Epidermal melanocyte (primary cell): ENCODE results near the gene TNFSF12.

Source experiments
- DNase-seq: peaks from one replicate; pipeline ENCODE4 v3.0.0; 2011; ENCODE audit warnings: low spot score; ENCODE audit not compliant: insufficient read length

TNFSF12 gene

GRCh38 chr17:7541074-7541621, 7.7 kb upstream of the TNFSF12 start:
- DNase-seq, result no peak

GRCh38 chr17:7544911-7545310, 3.9 kb upstream of the TNFSF12 start:
- DNase-seq, result no peak

GRCh38 chr17:7549401-7550055, 670 bp downstream of the TNFSF12 start:
- no peak for DNase-seq

- DNase-seq, result no peak
Observed at GRCh38 chr17:7550344-7550743, 1.5 kb downstream of the TNFSF12 start.

GRCh38 chr17:7551396-7551795, 2.5 kb downstream of the TNFSF12 start:
- no peak for DNase-seq

GRCh38 chr17:7552621-7553051, 3.8 kb downstream of the TNFSF12 start:
- peak; percentile 54 for DNase-seq

- DNase-seq, result no peak
Observed at GRCh38 chr17:7553356-7553755, 4.5 kb downstream of the TNFSF12 start.

GRCh38 chr17:7555320-7555948, 6.6 kb downstream of the TNFSF12 start:
- DNase-seq, result no peak

- DNase-seq, result no peak
Observed at GRCh38 chr17:7556627-7557026, 7.8 kb downstream of the TNFSF12 start.

GRCh38 chr17:7557147-7557764, 8.4 kb downstream of the TNFSF12 start:
- DNase-seq, result no peak

- peak; percentile 30 for DNase-seq
Observed at GRCh38 chr17:7557775-7558543, 9.1 kb downstream of the TNFSF12 start.

- no peak for DNase-seq
Observed at GRCh38 chr17:7558544-7559319, 9.9 kb downstream of the TNFSF12 start, which contains the start of gene TNFSF13. Gene TNFSF13 (plus strand): TSS chr17:7558750. CDS start chr17:7559040, 290 bp downstream.

- DNase-seq, result no peak
Observed at GRCh38 chr17:7559320-7560171, 10.7 kb downstream of the TNFSF12 start.

- DNase-seq, result no peak
Observed at GRCh38 chr17:7560172-7561027, 11.5 kb downstream of the TNFSF12 start.

GRCh38 chr17:7561028-7561575, 12.2 kb downstream of the TNFSF12 start:
- peak; percentile 91 for DNase-seq

GRCh38 chr17:7561589-7562207, 12.8 kb downstream of the TNFSF12 start, which contains the start of gene SENP3:
Gene SENP3 (plus strand): TSS chr17:7561919. CDS start chr17:7563077, 1,158 bp downstream.
- DNase-seq, result peak; percentile 97

GRCh38 chr17:7562208-7562605, 13.3 kb downstream of the TNFSF12 start:
- no peak for DNase-seq
